Neural crest cell (in vitro differentiated cells): ENCODE measurements around the gene EHBP1. TPM values are rescaled to one million over a fixed set of nuclear protein-coding genes. Genes with fewer than 3 reads are reported as not detected.

Experiments
- DNase-seq: peaks from one replicate; pipeline ENCODE4 v3.0.0; 2021; ENCODE audit warnings: low read depth, mixed read lengths, low spot score
- H3K27ac Mint-ChIP-seq: one replicate; pipeline ENCODE4 v1.8.0; 2021; ENCODE audit warnings: mild to moderate bottlenecking, mixed read lengths; ENCODE audit not compliant: unreplicated experiment
- H3K27me3 Mint-ChIP-seq: 2 replicates; pipeline ENCODE4 v1.8.0; 2021; ENCODE audit warnings: low read depth, mild to moderate bottlenecking, mixed read lengths
- H3K36me3 Mint-ChIP-seq: 2 replicates; pipeline ENCODE4 v1.8.0; 2021; ENCODE audit warnings: low read depth, mild to moderate bottlenecking, mixed read lengths
- H3K4me1 Mint-ChIP-seq: 2 replicates; pipeline ENCODE4 v1.8.0; 2021; ENCODE audit warnings: mixed read lengths
- H3K4me3 Mint-ChIP-seq: one replicate; pipeline ENCODE4 v1.8.0; 2021; ENCODE audit warnings: mild to moderate bottlenecking, mixed read lengths
- H3K9me3 Mint-ChIP-seq: 2 replicates; pipeline ENCODE4 v1.8.0; 2021; ENCODE audit warnings: mixed read lengths
- total RNA-seq: library from RNA; stranded (reverse); gene quantifications from 2 replicates; pipeline ENCODE4 v1.2.1, GENCODE V29; 2021
- TF ChIP-seq, protein P1 (sequence below): fragments of 200-600 bp; sonication (generic); conservative IDR thresholded peaks from 2 replicates; pipeline ENCODE4 v1.5.0; 2021; ENCODE audit warnings: antibody characterized with exemption, mild to moderate bottlenecking

Gene EHBP1
- total RNA-seq, 1 donor from 2014 or later, result 42.3 TPM

DNA sequence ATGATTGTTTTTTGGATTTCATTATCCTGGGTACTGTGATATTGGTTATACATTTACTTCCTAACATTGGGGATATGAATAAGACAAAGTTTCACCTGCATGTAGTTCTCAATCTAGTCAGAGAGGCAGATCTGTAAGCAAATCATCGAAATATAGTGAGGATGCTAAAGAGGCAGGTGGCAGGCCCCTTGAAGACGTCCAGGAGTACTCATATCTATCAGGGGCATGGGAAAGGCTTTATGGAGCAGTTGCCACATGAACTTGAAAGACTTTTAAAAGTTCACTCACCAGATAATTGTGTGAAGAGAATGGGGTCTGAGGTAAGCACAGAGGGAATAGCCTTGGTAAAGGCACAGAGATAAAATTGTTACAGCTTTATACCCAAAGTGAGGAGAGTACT, 78.8 kb downstream of the EHBP1 start:
- no peak overlapping the region for H3K27ac Mint-ChIP-seq
- H3K4me1 Mint-ChIP-seq, result peaks cover 7% of the 10 kb centered on the region
- TF ChIP-seq, protein P1, sequence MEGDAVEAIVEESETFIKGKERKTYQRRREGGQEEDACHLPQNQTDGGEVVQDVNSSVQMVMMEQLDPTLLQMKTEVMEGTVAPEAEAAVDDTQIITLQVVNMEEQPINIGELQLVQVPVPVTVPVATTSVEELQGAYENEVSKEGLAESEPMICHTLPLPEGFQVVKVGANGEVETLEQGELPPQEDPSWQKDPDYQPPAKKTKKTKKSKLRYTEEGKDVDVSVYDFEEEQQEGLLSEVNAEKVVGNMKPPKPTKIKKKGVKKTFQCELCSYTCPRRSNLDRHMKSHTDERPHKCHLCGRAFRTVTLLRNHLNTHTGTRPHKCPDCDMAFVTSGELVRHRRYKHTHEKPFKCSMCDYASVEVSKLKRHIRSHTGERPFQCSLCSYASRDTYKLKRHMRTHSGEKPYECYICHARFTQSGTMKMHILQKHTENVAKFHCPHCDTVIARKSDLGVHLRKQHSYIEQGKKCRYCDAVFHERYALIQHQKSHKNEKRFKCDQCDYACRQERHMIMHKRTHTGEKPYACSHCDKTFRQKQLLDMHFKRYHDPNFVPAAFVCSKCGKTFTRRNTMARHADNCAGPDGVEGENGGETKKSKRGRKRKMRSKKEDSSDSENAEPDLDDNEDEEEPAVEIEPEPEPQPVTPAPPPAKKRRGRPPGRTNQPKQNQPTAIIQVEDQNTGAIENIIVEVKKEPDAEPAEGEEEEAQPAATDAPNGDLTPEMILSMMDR, result no peak
- DNase-seq, result no peak
- H3K9me3 Mint-ChIP-seq, result peaks cover 8% of the 10 kb centered on the region
- no peaks in the 10 kb centered on the region for H3K27me3 Mint-ChIP-seq
- peaks cover 12% of the 10 kb centered on the region for H3K36me3 Mint-ChIP-seq
- H3K4me3 Mint-ChIP-seq, result no peak overlapping the region

DNA sequence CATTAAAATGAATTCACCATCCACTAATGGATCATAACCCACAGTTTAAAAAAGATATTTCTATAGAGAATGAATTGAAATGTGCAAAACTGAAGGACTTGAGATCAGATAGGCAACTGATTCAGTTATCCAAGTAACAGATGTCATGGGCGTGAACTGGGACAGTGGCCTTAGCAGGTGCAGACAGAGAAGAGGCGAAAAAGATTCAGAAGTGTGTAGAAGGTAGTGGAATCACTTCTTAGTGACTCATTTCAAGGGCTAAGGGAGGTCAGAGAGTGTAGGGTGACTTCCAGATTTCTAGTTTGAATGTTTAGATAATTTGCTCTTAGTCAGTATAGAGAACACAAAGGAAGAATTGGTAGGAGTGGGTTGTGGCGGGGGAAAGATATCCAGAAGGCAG, 79.7 kb downstream of the EHBP1 start:
- no peak overlapping the region for H3K4me3 Mint-ChIP-seq
- peaks cover 12% of the 10 kb centered on the region for H3K4me1 Mint-ChIP-seq
- H3K27me3 Mint-ChIP-seq, result no peaks in the 10 kb centered on the region
- peaks cover 8% of the 10 kb centered on the region for H3K9me3 Mint-ChIP-seq
- TF ChIP-seq, protein P1, result no peak
- DNase-seq, result no peak
- peaks cover 12% of the 10 kb centered on the region for H3K36me3 Mint-ChIP-seq
- H3K27ac Mint-ChIP-seq, result no peak overlapping the region

DNA sequence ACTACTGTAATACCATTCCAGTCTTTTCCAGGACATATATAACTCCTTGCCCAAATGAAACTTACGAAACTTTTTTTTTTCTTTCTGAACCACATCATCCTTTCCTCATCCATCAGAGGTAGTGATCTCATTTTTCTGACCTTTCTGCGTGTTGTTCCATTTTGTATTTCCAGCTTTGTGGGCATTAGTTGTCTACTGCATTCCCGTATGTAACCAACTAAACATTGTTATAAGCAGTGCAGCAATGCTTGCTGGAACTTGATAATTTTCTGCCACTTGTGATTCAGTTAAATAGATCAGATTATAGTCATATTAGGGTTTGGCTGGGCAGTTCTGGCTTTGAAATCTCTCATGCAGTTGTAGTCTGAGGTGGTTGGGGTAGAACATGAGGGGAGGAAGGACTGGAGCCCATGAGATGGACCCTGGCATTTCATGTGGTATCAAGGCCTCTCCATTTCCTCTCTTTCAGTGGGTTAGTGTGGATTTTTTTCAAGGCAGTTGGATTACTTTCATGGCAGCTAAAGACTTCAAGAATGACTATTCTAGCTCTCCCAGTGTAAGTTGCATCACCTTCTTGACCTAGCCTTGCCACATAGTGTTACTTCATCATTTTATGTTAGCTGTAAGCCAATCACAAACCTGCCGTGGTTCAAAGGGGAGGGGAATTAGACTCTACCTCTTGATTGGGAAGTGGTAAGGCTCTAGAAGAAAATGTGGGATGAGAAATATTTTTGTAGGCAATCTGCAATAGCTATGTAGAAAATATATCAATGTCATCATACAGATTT, 80.5 kb downstream of the EHBP1 start:
- Mint-ChIP-seq H3K4me3 (no peak overlapping the region), H3K27me3 (no peaks in the 10 kb centered on the region), H3K4me1 (peaks cover 12% of the 10 kb centered on the region), H3K9me3 (peaks cover 8% of the 10 kb centered on the region), H3K36me3 (peaks cover 12% of the 10 kb centered on the region), H3K27ac (no peak overlapping the region)
- TF ChIP-seq, protein P1, result no peak
- no peak for DNase-seq

DNA sequence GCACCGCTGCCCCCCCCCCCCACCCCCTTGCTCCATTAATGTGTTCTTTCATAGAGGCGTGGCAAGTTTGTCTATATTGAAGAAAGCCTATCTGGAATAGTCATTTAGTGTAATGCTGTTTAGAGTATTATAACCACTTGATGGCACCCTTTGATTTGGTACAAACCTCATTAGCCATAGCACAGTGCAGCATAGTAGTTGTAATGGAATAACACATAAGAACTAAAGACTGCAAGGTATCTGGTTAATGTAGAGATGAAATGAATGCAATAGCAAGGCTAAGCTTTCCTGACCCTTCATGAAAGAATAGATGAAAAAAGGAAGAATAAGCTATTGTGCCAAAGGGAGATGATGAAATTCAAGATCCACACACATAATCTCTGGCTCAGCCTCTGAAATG, 81.9 kb downstream of the EHBP1 start:
- H3K9me3 Mint-ChIP-seq, result peaks cover 8% of the 10 kb centered on the region
- no peak for DNase-seq
- TF ChIP-seq, protein P1, result peak; percentile 65
- H3K4me1 Mint-ChIP-seq, result peaks cover 12% of the 10 kb centered on the region
- H3K36me3 Mint-ChIP-seq, result peaks cover 12% of the 10 kb centered on the region
- H3K27me3 Mint-ChIP-seq, result no peaks in the 10 kb centered on the region
- no peak overlapping the region for H3K4me3 Mint-ChIP-seq
- H3K27ac Mint-ChIP-seq, result no peak overlapping the region

DNA sequence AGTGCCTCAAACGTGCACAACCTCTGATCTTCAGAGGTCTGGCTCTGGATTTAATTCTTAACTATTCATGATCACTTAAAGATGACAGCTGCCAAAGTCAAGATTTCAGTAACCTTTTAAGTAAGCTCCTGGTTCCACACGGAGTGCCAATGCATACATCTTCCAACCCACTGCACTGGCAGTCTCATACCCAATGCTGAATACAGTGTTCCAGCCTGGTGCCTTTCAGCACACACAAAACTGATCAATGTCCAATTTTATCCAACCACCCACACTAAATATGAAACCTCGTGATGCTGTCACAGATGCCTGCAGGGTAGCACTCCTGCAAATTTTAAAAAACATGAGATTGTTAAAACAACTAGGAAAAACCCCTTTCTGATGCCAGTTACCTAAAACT, 84.0 kb downstream of the EHBP1 start:
- no peak for DNase-seq
- TF ChIP-seq, protein P1, result no peak
- H3K27me3 Mint-ChIP-seq, result no peaks in the 10 kb centered on the region
- no peak overlapping the region for H3K4me3 Mint-ChIP-seq
- no peak overlapping the region for H3K27ac Mint-ChIP-seq
- H3K9me3 Mint-ChIP-seq, result no peaks in the 10 kb centered on the region
- H3K36me3 Mint-ChIP-seq, result no peaks in the 10 kb centered on the region
- peaks cover 12% of the 10 kb centered on the region for H3K4me1 Mint-ChIP-seq
